NCI-H1417 (cell line): ENCODE measurements around the gene MAGEF1.

ENCODE experiments used
- DNase-seq, 3 experiments: peaks; one replicate each; lab custom pipeline; 2025; lab: John Stamatoyannopoulos, UW

MAGEF1 gene

GRCh38 chr3:184690192-184690883 lies 21.5 kb downstream of the MAGEF1 start:
- DNase-seq, result no peak

- DNase-seq, result no peak
Observed at GRCh38 chr3:184688882-184689271, 23.0 kb downstream of the MAGEF1 start.

DNA sequence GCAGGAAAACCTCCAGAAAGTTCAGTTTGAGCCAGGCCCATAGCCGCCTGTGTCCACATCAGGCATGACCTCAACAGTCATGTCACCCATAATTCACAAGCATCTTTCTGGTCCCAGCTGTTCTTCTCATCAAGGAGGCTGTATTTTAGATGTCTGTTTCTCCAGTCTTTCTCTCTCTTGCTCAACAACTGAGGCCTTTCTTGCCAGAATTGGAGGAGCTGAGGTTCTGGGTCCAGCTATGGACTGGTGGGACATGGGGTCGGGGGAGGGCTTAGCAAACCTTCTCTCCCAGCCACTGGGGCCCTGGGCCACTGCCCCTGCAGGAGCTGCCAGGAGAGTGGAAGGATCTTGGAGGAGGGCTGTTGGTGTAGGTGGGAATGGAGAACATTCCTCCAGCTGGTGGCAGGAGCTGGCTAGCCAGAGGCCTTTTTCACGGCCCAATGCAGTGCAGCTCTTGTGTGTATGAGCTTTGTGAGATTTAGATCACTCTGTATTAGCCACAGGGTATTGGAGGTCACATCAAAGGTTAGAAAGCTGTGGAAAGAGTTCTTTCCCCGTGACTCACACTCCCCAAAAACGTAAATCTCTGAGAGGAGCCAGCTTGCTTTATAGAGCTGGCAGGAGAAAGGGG lies 23.5 kb downstream of the MAGEF1 start:
- DNase-seq, result no peak

GRCh38 chr3:184687363-184688015 lies 24.4 kb downstream of the MAGEF1 start:
- DNase-seq, result no peak

DNA sequence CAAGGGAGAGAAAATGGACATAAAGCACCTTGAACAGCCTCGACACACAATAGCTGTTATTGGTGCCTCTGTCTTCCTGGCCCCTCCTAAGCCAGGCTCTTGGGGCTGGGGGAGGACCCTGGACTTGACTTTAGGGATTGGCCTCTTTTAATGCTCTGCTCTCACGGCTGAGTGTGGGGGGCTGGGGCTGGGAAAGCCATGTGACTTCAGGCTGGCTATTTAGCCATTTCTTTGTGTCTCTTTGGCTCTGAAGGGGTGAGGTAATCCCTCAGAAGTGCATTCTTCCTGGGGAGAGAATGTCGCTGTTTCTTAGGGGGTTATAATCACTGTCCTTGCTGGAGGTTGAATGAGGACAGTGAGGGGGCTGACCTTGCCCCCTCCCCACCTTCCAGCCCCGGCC lies 26.2 kb downstream of the MAGEF1 start:
- peak in 1 of 3 experiments; percentile 40 for DNase-seq

DNA sequence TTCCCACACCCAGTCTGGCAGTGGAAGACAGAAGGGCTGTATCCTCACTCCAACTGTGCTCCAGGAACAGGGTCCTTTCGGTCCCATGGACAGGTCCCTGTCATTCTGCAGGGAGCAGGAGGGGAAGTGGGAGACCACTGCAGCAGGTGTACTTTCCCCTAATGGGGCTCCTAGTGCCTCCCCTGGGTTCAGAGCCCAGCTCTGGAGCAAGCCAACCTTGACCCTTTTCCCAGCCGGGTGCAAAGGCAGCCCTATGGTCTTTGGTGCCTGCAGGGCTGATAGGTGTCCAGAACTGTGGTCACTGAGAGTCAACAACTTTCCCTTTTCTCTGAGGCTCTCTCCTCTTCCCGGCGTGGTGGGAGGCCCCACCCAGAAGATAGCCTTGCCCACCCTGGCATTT lies 26.8 kb downstream of the MAGEF1 start:
- no peak for DNase-seq

DNA sequence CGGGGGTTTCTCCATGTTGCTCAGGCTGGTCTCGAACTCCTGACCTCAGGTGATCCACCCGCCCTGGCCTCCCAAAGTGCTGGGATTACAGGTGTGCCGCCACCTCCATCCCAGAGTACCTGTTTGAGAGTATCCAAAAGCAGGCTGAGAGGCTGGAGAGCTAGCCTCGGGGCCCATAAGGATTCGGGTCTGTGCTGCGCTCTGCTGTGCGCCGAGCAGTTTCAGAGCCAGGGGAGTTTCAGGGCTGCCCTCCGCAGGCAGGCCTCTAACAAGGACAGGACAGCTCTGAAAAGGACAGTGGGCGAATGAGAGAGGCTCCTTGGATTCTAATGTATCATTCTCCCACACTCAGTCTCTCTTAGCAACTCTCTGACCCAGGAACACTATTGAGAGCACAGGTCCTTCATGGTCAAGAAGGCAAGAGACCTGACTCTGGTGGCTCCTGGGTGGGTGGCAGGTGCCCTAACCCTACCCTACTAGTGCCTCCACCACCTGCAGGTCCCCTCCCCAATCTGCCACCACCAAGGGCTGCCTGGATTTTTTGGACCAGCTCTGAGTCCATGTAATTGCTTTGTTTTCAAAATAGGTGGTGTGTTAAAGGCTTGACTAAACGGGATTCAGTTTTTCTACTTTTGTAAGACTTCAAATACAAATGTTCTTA lies 27.8 kb downstream of the MAGEF1 start:
- no peak for DNase-seq

GRCh38 chr3:184683234-184683633 lies 28.6 kb downstream of the MAGEF1 start:
- DNase-seq, result no peak

DNA sequence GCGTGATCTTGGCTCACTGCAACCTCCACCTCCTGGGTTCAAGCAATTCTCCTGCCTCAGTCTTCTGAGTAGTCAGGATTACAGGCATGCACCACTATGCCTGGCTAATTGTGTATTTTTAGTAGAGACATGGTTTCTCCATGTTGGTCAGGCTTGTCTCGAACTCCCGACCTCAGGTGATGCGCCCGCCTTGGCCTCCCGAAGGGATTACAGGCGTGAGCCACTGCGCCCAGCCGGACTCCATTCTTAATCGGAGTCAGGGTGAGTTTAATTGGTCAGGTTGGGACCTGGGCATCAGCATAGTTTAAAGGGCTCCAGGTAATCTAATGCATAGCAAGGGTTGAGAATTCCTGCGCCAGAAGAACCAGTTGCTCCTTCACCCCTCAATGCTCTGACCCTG lies 29.2 kb downstream of the MAGEF1 start:
- DNase-seq, result no peak

DNA sequence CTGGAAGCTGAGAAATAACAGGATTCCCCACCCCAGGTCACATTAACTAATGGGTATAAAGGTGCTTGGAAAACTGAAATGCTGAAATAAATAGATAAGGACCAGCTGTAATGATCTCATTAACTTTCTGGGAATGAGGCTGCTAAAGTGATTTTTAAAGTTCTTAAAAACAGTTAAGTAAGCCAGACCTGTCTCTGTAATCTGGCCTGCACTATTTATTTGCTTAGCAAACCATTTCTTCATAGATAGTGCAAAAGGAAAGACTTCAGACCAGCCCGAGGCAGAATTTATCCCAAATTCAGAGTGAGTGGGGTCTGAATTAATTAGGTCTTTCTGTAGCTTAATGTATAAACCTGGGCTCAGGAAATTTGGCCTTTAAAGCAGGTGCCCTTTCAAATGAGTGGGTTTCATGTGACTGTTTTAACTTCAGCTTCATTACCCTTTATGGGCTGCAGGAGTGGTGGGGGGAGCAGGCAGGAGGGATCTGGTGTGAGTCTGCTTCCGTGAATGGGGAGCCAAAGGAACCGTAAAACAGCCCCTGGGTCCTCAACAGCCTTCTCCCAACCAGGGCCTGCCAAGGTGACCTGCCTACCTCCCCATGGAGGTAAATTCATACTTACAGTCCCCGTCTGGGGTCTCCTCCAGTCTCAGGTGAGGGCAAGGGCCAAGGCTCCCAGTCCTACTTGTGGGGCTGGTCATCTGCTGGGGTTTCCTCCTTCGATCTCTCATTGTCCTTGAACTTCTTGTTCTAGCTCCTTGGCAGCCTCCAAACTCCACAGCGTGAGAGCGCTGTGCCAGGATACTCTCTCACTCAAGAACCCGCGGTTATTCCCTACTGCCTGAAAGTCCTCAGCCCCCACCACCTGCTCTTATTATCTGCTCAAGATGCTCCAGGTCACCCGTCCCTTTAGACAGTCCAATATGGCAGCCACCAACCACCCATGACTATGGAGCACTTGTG lies 31.2 kb downstream of the MAGEF1 start:
- DNase-seq, result peak in 1 of 3 experiments; percentile 10

DNA sequence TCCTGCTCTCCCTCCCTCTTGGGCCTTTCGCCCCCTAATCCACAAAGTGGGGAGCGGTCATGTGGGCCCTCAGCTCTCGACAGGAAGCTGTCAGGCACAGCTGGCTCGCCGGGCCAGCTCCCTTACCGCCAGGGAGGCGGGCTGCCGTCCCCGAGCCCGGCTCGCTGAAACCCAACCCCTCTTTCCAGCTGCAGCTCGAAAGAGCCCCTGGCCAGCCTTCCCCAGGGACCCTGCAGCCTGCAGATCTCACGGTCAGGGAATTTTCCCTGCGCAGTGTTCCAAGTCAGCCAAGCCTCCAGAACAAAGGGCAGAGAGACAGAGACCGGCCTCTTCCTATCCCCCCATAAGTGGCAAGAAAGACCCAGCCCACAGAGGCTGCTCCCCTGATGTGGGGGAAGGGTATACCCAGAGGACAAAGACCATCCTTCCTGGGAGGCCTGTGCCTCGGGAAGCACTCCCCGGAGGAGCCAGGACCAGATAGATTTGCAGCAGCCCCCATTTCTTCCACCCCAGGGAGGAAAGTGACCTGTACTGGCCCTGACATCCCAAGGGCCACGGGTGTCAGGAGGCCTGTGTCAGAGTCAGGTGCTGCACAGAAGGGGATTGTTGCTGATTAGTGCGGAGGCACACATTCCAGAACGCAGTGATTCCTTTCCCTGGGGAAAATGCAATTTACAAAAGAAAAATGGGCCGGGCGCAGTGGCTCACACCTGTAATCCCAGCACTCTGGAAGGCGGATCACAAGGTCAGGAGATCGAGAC lies 32.6 kb downstream of the MAGEF1 start:
- peak; percentile 20 to 57 (median 37) for DNase-seq

DNA sequence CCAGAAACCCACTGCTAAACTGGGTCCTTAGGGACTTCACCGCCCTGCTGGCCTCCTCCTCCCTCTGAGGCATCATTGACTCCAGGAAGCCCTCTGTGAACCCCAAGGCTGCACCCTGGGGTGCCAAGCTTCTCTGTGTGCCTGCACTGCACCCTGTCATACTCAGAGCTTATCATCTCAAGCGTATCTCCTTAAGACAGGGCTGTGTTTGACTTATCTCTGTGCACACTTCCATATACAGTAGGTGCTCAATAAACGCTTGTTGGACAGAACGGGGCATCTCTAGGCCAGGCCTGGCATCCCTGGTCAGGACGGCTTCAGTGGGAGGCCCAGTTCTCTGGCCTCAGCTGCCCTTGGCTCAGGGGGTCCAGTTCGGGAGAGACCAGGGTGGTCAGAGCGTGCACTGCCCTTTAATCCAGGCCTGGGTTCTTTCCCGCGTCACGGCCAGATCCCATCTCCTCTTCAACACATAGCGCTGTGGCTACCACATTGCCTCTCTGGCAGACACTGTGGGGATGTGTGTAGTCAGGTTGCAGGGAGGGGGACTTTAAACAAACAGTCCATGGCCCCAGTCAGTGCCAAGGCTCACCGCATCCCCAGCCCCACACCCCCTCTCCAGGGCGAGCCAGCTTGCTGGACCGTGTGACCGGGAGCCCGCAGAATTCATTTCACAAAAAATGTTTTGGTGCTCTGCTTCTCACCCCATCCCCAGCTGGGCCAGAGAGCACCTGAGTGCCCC lies 33.4 kb downstream of the MAGEF1 start:
- DNase-seq, result no peak

DNA sequence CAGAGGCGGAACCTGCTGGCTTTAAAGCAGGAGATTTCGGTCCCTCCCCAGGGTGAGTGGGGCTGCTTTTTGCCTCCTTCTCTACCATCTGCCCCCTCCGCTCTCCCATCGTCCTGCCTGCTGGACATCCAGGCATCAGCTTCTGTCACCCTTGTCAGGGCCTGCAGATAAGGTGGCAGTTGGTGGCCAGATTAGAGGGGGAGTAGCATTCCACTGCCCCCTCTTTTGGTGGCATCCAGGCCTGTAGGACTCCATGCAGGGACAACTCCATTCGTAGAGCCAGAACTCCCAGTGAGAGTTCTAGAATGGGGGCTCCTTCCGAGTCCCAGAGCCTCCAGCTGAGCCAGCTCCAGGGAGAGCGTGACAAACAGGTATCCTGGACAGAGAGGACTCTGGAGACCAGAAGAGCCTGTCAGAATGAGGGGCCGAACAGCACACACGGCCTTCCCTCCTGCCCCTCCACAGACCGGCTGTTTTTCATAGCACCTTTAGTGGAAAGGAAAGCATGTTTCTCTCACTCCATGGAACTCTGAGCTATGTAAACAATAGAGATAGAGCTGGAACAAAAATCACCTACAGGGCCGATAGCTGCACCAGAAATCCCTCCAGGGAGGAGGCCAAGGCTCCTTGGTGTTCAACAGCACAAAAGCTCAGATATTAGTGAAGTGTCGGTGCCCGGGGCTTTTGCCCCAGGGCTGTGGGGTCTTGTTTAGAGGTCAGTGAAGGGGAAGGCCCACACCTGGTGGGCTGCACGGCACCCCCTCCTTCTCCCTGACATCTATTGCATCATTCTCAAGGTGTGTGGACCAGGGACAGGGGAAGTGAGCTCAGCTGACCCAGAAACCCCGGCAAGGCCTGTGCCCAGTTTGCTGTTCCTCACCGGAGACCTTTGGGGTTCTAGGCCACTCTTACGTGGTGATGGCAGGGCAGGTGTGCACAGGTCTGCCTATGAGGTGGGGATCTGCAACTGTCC lies 34.2 kb downstream of the MAGEF1 start:
- no peak for DNase-seq

DNA sequence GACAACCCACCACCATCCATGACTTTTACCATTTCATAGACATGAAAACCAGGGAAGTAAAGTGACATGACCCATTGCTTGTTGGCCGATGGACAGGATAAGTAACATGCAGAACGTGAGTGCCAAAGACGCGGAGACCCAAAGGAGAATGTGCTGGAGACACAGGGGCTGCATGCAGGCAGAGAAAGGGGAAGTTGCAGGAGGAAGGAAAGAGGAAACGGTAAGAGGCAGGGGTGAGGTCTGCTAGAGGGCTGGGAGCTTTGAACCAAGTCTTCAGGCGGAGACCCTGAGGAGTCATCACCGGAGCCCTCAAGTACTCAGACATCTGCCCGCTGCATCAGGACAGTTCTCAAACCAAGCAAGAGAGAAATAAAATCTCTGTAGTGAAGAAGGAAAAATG lies 34.9 kb downstream of the MAGEF1 start:
- DNase-seq, result no peak

- no peak for DNase-seq
Observed at GRCh38 chr3:184674626-184675025, 37.2 kb downstream of the MAGEF1 start.

GRCh38 chr3:184672977-184673870 lies 38.6 kb downstream of the MAGEF1 start:
- DNase-seq, result no peak

DNA sequence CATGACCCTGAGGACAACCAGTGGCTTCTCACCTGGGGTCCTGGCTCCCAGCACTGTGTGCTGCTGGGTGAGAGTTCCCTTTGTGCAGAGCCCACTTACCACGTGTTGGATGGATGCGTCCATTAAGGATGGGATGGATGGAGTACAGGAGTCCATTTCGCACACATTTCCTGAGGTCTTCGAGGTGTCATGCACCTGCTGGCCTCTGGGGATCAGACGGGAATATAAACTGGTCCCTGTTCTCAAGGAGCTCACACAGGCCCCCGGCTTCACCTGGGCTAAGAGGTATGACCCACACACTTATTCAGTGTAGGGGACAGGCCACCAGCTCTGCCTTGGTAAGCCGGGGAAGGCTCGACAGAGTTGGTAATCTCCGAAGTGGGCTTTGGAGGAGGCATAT lies 39.5 kb downstream of the MAGEF1 start:
- DNase-seq, result no peak

GRCh38 chr3:184670091-184670602 lies 41.7 kb downstream of the MAGEF1 start:
- DNase-seq, result no peak
